Measurements from ENCODE around the gene ICAM1. TPM values are rescaled to one million over a fixed set of nuclear protein-coding genes. Genes with fewer than 3 reads are reported as not detected.
A peak's percentile ranks its signal among the peaks of the same experiment; 100 is the strongest.

The ICAM1 gene
- total RNA-seq, 1 donor from 2014 or later = 0.80 TPM

DNA sequence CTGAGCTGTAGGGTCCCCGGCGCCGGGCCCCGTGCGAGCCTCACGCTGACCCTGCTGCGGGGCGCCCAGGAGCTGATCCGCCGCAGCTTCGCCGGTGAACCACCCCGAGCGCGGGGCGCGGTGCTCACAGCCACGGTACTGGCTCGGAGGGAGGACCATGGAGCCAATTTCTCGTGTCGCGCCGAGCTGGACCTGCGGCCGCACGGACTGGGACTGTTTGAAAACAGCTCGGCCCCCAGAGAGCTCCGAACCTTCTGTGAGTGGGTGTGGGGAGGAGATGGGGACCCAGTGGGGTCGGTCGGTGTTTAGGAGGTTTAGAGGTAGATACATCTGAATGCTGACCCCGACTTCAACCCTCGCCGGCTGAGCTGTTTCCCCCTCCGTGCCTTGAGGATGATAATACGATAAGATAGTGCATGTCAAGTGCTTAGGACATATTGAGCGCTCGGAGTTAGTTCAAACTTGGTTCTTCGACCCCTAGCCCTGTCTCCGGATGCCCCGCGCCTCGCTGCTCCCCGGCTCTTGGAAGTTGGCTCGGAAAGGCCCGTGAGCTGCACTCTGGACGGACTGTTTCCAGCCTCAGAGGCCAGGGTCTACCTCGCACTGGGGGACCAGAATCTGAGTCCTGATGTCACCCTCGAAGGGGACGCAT lies 20.8 kb downstream of the ICAM1 start:
- H3K27me3 Mint-ChIP-seq (ENCODE audit: insufficient read depth, low read depth) = peaks cover 88% of the 10 kb centered on the region
- no peaks in the 10 kb centered on the region for H3K9me3 ChIP-seq (ENCODE audit: low read depth)
- peaks cover 100% of the 10 kb centered on the region for H3K27me3 ChIP-seq
- peaks cover 12% of the 10 kb centered on the region for H3K4me1 ChIP-seq
- H3K9me3 Mint-ChIP-seq = peaks cover 3% of the 10 kb centered on the region
- H3K27ac ChIP-seq = no peak overlapping the region
- no peaks in the 10 kb centered on the region for H3K36me3 ChIP-seq
- H4K20me1 ChIP-seq (ENCODE audit: low read depth) = peaks cover 74% of the 10 kb centered on the region
- TF ChIP-seq EZH2 (IDR thresholded peaks at IDR 0.05) = peak; percentile 95
- TF ChIP-seq EZH2phosphoT487 (IDR thresholded peaks at IDR 0.05) = peak; percentile 97
- TF ChIP-seq, protein P1, sequence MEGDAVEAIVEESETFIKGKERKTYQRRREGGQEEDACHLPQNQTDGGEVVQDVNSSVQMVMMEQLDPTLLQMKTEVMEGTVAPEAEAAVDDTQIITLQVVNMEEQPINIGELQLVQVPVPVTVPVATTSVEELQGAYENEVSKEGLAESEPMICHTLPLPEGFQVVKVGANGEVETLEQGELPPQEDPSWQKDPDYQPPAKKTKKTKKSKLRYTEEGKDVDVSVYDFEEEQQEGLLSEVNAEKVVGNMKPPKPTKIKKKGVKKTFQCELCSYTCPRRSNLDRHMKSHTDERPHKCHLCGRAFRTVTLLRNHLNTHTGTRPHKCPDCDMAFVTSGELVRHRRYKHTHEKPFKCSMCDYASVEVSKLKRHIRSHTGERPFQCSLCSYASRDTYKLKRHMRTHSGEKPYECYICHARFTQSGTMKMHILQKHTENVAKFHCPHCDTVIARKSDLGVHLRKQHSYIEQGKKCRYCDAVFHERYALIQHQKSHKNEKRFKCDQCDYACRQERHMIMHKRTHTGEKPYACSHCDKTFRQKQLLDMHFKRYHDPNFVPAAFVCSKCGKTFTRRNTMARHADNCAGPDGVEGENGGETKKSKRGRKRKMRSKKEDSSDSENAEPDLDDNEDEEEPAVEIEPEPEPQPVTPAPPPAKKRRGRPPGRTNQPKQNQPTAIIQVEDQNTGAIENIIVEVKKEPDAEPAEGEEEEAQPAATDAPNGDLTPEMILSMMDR (IDR thresholded peaks at IDR 0.05) = no peak
- peak overlapping the region; percentile 39 for H3K4me3 ChIP-seq
- peak overlapping the region; percentile 75 for H3K4me2 ChIP-seq
- H3K4me1 Mint-ChIP-seq = peaks cover 31% of the 10 kb centered on the region
- H3K79me2 ChIP-seq (ENCODE audit: low read depth) = no peaks in the 10 kb centered on the region
- H3F3A ChIP-seq (ENCODE audit: low read depth) = peaks cover 76% of the 10 kb centered on the region
- H3K27ac Mint-ChIP-seq = no peak overlapping the region
- peak overlapping the region; percentile 81 for H3K4me3 Mint-ChIP-seq
- no peaks in the 10 kb centered on the region for H3K36me3 Mint-ChIP-seq
- H3K9ac ChIP-seq = no peak overlapping the region
- DNase-seq (ENCODE audit: low spot score) = no peak
- peak overlapping the region; percentile 68 for H2AFZ ChIP-seq (replicated peaks)

DNA sequence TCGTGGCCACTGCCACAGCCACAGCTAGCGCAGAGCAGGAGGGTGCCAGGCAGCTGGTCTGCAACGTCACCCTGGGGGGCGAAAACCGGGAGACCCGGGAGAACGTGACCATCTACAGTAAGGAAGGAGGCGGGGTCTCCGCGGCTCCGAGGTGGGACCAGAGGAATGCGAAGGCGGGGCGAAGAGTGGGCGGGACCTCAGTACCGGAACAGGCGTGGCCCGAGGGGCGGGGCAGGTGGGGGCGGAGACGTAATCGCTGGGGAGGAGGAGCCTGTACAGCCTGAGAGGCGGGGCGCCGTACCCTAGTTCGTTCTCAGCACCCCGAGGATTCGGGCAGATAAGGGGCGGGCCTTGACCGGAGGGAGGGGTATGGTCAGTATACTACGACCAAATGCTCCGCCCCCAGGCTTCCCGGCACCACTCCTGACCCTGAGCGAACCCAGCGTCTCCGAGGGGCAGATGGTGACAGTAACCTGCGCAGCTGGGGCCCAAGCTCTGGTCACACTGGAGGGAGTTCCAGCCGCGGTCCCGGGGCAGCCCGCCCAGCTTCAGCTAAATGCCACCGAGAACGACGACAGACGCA lies 21.4 kb downstream of the ICAM1 start:
- peaks cover 9% of the 10 kb centered on the region for H3K4me1 ChIP-seq
- DNase-seq (ENCODE audit: low spot score) = peak; percentile 93
- H3K9me3 ChIP-seq (ENCODE audit: low read depth) = no peaks in the 10 kb centered on the region
- peaks cover 100% of the 10 kb centered on the region for H3K27me3 ChIP-seq
- no peaks in the 10 kb centered on the region for H3K36me3 ChIP-seq
- H3K79me2 ChIP-seq (ENCODE audit: low read depth) = no peaks in the 10 kb centered on the region
- H2AFZ ChIP-seq (replicated peaks) = peak overlapping the region; percentile 31
- peaks cover 3% of the 10 kb centered on the region for H3K9me3 Mint-ChIP-seq
- peak overlapping the region; percentile 81 for H3K4me3 Mint-ChIP-seq
- H3K4me1 Mint-ChIP-seq = peaks cover 32% of the 10 kb centered on the region
- peak overlapping the region; percentile 75 for H3K4me2 ChIP-seq
- no peak overlapping the region for H3K9ac ChIP-seq
- peaks cover 76% of the 10 kb centered on the region for H4K20me1 ChIP-seq (ENCODE audit: low read depth)
- H3K27ac ChIP-seq = no peak overlapping the region
- TF ChIP-seq, protein P1 (IDR thresholded peaks at IDR 0.05) = no peak
- TF ChIP-seq EZH2 (IDR thresholded peaks at IDR 0.05) = peak; percentile 8
- H3K4me3 ChIP-seq = peak overlapping the region; percentile 39
- peaks cover 72% of the 10 kb centered on the region for H3F3A ChIP-seq (ENCODE audit: low read depth)
- no peak overlapping the region for H3K27ac Mint-ChIP-seq
- H3K27me3 Mint-ChIP-seq (ENCODE audit: insufficient read depth, low read depth) = peaks cover 89% of the 10 kb centered on the region
- no peaks in the 10 kb centered on the region for H3K36me3 Mint-ChIP-seq

DNA sequence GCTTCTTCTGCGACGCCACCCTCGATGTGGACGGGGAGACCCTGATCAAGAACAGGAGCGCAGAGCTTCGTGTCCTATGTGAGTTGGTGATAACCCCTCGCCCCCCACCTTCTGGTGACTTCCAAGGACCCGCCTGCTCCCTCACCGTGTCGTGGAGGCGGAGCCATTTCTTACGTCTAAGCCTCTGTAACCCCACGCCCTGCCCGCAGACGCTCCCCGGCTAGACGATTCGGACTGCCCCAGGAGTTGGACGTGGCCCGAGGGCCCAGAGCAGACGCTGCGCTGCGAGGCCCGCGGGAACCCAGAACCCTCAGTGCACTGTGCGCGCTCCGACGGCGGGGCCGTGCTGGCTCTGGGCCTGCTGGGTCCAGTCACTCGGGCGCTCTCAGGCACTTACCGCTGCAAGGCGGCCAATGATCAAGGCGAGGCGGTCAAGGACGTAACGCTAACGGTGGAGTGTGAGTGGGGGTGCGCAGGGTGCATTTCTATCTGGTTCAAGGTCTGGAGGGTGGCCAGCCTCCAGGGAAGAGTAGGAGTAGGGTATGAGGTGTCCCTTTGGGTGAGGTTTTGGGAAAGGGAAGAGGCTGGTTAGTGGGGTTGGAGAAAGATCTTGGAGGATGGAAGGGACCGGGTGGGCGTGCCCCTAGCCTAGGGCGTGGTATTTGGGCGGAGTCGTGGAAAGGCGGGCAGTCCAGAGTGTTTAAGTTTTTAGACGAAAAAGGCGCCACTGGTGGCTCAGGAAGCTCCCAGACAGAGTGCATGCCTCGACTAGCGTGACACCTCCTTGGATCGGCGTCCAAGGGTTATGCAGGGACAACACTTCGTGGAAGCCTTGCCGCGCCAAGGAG lies 22.1 kb downstream of the ICAM1 start:
- peaks cover 70% of the 10 kb centered on the region for H3F3A ChIP-seq (ENCODE audit: low read depth)
- peaks cover under 1% of the 10 kb centered on the region for H3K9me3 Mint-ChIP-seq
- H3K4me1 Mint-ChIP-seq = peaks cover 32% of the 10 kb centered on the region
- H3K4me3 Mint-ChIP-seq = peak overlapping the region; percentile 81
- no peak overlapping the region for H3K27ac ChIP-seq
- H4K20me1 ChIP-seq (ENCODE audit: low read depth) = peaks cover 69% of the 10 kb centered on the region
- peak; percentile 49 for DNase-seq (ENCODE audit: low spot score)
- no peaks in the 10 kb centered on the region for H3K36me3 Mint-ChIP-seq
- no peaks in the 10 kb centered on the region for H3K36me3 ChIP-seq
- peak overlapping the region; percentile 75 for H3K4me2 ChIP-seq
- peak overlapping the region; percentile 48 for H3K27ac Mint-ChIP-seq
- H2AFZ ChIP-seq (replicated peaks) = peak overlapping the region; percentile 31
- H3K9ac ChIP-seq = no peak overlapping the region
- H3K27me3 ChIP-seq = peaks cover 100% of the 10 kb centered on the region
- H3K4me3 ChIP-seq = peak overlapping the region; percentile 39
- peaks cover 9% of the 10 kb centered on the region for H3K4me1 ChIP-seq
- peaks cover 87% of the 10 kb centered on the region for H3K27me3 Mint-ChIP-seq (ENCODE audit: insufficient read depth, low read depth)
- H3K79me2 ChIP-seq (ENCODE audit: low read depth) = no peaks in the 10 kb centered on the region
- no peaks in the 10 kb centered on the region for H3K9me3 ChIP-seq (ENCODE audit: low read depth)
- TF ChIP-seq EZH2phosphoT487 (IDR thresholded peaks at IDR 0.05) = peak; percentile 12
- TF ChIP-seq, protein P1 (IDR thresholded peaks at IDR 0.05) = no peak
- peak; percentile 51 for TF ChIP-seq EZH2 (IDR thresholded peaks at IDR 0.05)

Measured in neural progenitor cell (in vitro differentiated cells).